Fibroblast of skin of abdomen (primary cell): Measurements from ENCODE around the gene DIO3.
A peak's percentile ranks its signal among the peaks of the same experiment; 100 is the strongest.

Source experiments
- DNase-seq: peaks from one replicate; pipeline ENCODE4 v3.0.0-alpha.2; 2013

Gene DIO3

DNA sequence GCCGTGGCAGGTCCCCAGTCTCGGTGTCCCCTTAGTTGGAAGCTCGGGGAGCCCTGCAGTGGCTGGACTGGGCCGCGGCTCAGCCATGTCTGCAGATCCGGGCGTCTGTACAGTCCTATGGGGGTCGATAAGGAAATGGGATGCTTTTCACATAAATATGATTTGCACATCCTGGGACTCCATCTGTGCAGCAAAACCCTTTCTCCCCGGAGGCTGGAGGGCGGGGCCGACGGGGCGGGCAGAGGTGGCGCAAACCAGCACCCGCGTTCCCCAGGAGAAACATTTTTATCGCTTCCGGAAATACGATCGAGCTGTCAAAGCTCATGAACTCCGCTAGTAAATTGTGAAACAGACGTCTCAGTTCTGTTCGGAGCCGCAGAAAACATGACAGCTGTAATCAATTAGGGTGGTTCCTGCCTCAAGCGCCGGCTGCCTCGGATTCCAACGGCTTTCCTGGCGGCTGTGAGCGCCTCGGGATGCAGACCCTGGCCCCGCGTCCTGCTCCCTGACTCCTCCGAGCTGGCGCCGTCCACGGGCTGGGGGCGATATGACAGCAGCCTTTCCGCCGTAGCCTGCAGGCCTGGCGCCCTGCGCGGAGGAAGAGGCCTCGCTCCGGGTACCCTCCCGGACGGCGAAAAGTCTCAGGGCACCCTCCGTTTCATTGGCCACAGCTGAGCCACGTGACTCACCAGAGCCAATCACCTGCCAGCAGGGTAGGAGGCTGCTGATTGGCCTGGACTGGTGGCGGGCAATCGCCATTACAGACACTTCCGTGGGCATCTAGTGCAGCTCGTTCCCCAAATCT, 23.0 kb downstream of the DIO3 start:
- DNase-seq: peak; percentile 93

DNA sequence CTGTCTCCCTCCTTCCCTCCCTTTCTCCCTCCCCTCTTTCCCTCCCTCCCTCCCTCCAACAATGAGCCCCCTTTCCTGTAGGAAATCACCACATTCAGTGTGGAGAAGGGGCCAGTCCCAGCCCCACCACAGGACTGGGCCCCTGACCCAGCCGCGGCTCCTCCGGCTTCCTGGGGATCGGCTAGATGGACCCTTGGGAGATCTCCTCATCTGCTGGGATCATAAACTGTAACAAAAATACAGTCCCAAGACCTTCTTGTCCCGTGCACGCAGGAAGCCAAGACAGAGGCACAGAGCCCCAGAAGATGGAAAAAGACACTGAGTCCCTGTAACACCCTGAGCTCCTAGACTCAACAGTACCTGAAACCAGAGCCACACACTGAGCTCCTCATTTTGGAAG, 23.9 kb downstream of the DIO3 start:
- DNase-seq: no peak

- no peak for DNase-seq
These were observed 25.5 kb downstream of the DIO3 start for GRCh38 chr14:101586531-101587430.

DNA sequence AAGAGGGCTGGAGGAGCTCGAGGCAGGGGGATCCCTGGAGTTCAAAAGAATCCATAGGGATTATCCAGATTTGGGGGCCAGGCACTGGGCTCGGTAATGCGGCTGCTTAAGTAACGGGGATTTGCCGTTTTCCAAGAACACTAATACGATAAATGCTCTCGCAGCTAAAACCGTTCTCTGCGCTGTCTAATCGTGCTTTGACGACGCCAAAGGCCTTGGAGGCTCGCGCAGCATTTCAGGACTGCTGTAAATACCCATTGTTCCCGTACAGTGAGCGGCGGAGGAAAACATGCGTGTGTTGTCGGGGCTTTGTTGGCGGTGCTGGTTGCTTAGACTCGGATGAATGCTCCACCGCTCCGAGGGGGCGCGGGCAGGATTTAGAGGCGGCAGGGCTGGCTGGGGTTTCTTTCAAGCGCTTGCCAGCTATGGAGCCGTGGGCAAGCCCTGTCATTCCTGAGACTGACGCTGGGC, 26.2 kb downstream of the DIO3 start:
- DNase-seq: no peak

DNA sequence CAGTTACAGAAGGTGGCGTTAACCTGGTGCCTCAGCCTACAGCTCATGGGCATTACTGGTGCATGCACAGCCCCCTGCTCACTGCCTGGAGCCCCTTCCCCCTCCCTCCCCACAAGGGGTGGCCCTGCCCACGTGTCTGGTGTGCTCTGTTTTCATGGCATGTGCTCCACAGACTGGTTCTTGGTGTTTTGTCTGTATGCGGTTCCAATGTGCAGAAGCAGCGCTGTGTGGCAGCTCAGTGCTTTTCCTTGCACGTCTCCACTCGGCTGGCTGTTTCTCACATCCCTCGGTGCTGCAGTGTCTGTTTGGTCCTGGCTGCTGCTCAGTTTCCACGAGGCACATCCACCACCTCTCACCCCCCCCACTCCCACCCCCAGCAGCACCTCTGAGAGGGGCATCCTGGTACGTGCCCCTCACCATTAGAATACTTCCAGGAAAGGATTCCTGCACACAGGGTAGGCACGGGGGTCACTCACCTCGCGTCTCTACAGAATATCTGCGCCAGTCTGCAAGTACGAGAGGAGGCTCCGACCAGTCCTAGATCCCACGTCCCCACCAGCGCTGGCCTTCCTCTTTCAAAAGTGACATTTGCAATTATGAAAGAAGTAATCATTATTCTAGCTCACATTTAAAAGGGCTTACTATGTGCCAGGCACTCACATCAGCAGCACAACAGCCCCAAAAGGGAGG, 27.1 kb downstream of the DIO3 start:
- no peak for DNase-seq

DNA sequence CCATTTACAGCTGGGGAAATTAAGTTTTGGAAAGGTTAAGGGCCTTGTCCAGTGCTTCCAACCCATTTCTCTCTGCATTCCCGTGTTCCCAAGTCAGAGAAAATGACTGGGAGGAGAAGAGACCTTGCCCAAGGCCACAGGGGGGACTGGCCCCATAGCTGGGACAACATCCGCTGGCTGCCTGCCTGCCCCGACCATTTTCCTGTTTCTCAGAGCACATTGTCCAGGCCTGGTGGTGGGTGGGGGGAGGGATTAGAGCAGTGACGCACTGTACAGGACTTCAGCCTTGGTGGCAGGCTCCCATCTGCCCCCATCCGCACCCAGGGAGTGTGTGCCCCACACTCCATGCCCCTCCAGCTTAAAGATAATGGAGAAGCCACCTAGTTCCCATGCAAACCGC, 27.7 kb downstream of the DIO3 start:
- DNase-seq: peak; percentile 12

DNA sequence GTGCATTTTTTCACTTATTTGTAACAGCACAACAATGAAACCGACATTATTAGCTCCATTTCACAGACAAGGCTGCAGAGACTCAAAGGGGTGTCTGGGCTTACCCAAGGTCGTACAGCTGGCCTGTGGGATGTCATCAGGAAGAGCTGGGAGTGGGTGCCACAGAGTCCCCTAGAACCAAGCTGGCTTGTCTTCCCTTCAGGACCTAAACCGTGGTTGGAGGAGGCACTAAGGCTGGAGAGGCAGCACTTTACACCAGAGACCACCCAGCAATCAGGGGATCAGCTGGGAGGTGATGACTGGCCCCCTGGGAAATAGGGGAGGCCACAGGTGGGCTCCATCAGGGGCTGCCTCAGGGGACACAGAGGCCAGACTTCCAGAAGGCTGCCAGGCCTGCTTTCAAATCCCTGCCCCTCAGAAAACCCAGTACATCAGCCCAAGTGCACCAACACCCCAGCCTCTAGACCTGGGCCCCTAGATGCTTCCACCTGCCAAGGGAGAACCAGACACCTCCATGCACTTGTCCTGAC, 28.3 kb downstream of the DIO3 start:
- DNase-seq: no peak

GRCh38 chr14:101590062-101590461, 28.8 kb downstream of the DIO3 start:
- DNase-seq: no peak

DNA sequence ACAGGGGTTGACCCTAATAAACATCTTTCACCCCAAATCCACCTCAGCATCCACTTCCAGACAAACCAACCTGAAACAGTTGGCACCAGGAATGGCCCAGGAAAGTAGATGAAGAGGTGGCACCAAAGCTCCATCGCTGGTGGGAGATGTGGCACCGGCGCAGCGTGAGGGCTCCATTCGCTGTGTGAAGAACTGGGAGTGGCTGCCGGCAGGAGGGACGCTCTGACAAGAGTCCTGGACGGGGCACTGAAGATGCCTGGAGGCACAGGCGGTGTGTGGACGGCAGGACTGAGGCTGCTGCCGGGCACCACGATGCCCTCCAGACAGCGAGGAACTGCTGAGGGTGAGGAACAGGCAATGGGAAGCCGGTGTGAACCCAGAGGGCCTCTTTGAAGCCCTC, 29.3 kb downstream of the DIO3 start:
- DNase-seq: no peak

- DNase-seq: no peak
These were observed 29.8 kb downstream of the DIO3 start for GRCh38 chr14:101591121-101591520.

GRCh38 chr14:101591582-101591981, 30.3 kb downstream of the DIO3 start:
- no peak for DNase-seq

GRCh38 chr14:101593411-101594238, 32.3 kb downstream of the DIO3 start:
- DNase-seq: no peak

GRCh38 chr14:101594511-101595148, 33.3 kb downstream of the DIO3 start:
- no peak for DNase-seq

- DNase-seq: no peak
These were observed 34.1 kb downstream of the DIO3 start for GRCh38 chr14:101595349-101595748.

GRCh38 chr14:101595887-101596721, 34.8 kb downstream of the DIO3 start:
- no peak for DNase-seq

DNA sequence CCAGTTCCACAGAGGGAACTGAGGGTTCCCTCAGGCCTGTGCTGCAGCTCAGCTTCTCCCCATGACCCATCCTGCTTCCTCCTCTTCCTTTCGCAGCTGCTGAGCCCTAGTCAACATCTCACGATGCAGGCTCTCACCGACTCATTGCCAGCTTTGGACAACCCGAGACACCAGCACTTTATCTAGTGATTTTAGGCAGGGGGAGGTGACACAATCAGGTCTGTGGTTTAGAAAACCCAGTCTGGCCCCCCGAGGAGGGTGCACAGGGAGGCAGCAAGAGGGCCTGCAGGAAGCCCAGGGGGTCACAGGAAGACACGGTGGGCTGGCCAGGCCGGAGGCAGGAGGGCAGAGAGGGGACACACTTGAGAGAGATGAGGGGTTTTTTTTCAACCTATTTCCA, 35.4 kb downstream of the DIO3 start:
- no peak for DNase-seq

DNA sequence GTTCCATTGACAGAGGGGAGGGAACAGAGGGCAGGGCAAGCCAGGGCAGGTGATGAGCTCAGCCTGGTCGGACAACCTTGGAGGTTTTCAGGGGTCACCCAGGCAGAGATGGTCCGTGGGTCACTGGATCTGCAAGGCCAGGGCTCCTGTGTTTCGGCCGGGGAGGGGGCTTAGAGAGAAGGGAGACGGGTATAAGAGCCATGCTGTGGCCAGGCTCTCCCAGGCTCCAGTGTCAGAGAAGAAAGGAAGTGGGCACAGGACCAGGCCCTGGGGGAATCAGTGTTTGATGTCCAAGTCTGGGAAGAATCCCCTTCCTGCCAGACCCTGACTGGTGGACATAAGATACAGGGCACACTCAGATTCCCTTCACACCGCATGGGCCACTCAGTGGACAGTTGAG, 36.9 kb downstream of the DIO3 start:
- no peak for DNase-seq

GRCh38 chr14:101598571-101599233, 37.4 kb downstream of the DIO3 start:
- no peak for DNase-seq

DNA sequence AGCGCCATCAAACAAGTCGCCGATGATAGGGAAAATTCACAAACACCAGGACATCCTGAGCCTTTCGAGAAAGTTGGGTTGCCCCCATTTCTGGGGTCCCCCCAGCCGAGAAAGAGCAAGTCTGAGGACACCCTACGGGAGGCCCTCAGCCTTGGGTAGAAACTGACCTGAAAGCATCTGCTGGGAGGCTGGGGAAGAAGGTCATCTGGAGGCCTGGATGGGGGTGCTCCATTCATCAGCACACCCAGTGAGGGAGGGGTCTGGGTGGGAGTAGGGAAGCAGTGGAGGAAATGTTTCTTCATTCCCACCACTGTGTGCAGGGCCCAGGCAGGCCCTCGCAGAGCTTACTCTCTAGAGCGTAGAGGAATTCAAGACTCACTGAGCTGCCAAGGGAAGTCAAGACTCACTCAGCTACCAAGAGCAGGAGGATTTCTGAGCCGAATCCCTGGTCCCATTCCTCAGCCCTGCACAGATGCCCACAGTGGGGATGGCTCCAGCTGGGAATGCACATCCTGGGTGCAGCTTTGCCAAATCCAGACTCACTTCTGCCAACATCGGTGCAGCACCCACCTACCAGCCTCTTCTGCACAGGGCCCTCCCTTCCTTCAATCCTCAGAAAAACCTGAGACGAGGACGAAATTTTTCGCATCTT, 38.1 kb downstream of the DIO3 start:
- DNase-seq: no peak
